Fibroblast of skin of right biceps (primary cell): ENCODE results near the gene CSNK1E.
A peak's percentile ranks its signal among the peaks of the same experiment; 100 is the strongest.

ENCODE experiments used
- DNase-seq: peaks from one replicate; pipeline ENCODE4 v3.0.0-alpha.2; 2013

Gene CSNK1E

DNA sequence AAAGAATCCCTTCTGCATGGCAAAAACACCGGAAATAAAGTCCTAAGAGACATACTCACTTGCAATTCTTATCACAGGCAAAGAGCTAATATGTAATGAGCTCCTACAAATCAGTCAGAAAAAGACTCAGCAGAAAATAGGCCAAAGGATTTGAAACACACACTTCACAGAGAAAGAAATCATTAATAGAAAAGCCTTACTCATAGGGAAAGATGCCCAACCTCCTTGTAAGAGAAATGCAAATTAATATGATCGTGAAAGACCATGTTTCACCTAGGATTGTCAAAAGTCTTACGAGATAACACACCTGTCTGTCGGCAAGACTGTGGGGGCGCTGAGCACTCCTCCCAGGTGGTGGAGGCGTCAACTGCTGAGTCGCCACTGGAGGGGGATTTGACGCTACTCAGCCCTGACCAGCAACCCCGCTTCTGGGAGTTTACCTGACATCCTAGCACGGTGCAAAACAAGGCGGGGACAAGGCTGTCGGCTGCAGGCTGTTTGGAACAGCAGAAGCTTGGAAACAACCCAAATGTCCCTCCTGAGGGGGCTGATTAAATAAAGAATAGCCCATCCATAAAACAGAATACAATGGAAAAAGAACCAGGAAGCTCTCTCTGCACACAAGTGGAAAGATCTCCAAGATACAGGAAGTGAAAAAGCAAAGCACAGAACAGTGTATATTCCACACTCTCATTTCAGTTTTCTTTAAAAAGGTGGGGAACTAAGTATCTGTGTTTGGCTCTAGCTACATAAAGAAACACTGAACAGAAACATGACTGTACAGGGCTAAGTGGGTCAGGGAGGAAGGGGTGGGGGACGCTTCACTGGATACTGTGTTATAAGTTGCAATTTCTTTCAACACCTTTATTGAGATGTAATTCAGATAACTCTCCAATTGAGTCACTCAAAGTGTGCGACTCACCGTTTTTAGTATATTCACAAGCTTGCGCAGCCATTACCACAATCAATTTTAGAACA lies 11.5 kb downstream of the CSNK1E start:
- DNase-seq: peak; percentile 78

DNA sequence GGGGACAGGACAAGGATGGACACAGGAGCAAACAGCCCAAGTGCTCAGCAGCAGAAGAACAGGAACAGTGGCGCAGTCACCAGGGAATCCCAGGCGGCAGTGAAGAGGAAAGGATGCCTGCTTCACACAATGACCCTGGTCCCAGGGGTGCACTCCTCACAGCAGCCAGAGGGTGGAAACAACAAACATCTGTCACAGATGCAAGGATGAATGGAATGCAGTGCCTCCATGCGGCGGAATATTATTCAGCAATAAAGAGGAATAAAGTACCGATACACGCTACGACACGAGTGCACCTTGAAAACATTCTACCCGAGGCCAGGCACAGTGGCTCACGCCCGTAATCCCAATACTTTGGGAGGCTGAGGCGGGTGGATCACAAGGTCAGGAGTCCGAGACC lies 12.7 kb downstream of the CSNK1E start:
- DNase-seq: no peak

DNA sequence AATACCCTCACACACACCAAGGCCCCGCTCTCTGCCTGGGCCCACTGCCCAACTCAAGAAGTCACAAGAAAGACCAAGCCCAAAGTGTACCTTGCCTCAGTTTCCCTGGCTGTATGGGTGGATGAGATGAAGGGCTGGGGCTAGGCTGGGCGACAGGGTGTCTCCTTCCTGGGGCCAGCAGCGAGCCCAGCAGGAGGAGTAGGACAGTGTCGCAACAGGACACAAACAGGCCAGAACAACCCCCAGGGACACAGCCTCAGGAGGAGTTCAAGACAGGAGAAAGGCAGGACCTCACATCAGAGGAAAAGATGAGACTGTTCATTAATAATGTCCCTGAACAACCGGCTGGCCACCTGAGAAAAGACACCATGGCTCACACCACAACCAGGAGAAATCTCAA lies 13.3 kb downstream of the CSNK1E start:
- DNase-seq: no peak

DNA sequence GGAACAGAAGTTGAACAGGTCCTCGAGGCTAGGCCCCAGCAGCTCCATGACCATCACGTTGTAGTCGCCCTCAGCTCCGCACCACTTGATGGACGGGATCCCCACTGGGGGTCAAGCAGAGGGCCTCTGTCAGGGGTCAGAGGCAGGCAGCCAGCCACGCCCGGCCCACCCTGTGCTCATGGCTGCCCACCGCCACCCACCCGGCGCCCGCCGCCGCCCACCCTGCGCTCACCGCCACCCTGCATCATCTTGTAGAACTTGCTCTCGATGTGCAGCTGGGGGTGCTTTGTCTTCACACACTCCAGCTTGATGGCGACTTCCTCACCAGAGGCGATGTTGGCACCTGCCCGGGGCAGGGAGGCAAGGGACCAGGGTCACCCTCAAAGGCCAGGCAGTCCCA lies 14.3 kb downstream of the CSNK1E start:
- DNase-seq: no peak

DNA sequence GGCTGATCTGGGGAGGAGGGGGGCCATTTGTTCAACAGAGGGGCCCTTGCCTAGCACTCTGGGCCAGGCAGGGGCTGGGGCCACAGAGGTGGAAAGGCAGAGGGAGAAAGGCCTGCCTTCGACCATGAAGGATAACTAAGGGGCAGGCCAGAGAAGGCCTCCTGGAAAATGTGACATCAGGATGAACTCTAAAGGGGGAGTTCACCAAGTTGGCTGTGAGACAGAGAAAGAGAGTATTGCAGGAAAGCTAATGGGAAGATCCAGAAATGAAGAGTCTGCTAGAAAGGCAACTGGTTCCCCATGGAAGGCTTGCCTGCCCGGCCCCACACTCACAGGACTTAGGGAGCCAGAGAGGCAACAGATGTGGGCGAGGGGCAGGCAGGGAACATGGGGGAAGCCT lies 16.3 kb downstream of the CSNK1E start:
- DNase-seq: no peak

DNA sequence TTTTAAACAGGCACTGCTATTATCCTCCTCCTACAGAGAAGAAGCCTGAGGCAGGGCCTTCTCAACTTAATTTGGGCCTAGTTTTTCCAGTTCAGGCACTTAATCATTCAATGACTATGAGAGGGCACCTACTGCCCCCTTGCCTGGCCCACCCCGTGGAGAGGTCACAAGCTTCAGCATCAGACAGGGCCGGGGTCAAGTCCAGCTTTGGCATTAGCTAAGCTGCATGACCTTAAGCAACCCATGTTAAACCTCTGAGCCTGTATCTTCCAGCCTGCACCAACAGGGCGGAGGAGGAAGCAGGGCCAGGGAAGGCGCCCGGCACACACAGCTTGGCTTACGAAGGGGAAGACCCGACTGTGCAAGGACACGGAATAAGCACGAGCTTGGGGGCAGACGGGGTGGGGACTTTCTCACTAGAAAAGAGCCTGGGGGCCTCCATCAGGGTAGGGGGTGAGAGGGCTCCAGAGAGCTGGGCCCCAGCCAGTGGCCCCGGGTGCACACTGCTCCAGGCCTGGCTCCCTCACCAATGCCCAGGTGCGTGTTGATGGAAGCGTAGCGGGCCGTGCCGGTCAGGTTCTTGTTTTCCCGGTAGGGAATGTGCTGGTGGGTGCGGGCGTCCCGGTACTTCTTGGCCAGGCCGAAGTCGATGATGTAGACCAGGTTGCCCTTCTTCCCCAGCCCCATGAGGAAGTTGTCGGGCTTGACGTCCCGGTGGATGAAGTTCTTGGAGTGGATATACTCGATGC lies 16.9 kb downstream of the CSNK1E start:
- no peak for DNase-seq

DNA sequence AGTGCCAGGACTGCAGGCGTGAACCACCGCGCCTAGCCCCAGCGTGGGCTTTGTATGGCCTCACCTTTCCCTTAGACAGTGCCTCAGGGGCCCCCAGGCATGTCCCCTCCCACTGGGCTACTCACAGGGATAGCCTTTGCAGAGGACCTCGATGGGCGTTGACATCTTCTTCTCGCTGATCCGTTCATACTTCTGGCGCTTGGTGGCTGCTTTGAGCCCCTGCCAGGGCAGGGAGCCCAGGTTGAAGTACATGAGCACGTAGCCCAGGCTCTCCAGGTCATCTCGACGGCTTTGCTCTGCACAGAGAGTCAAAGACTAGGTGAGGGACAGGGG lies 17.5 kb downstream of the CSNK1E start:
- no peak for DNase-seq

DNA sequence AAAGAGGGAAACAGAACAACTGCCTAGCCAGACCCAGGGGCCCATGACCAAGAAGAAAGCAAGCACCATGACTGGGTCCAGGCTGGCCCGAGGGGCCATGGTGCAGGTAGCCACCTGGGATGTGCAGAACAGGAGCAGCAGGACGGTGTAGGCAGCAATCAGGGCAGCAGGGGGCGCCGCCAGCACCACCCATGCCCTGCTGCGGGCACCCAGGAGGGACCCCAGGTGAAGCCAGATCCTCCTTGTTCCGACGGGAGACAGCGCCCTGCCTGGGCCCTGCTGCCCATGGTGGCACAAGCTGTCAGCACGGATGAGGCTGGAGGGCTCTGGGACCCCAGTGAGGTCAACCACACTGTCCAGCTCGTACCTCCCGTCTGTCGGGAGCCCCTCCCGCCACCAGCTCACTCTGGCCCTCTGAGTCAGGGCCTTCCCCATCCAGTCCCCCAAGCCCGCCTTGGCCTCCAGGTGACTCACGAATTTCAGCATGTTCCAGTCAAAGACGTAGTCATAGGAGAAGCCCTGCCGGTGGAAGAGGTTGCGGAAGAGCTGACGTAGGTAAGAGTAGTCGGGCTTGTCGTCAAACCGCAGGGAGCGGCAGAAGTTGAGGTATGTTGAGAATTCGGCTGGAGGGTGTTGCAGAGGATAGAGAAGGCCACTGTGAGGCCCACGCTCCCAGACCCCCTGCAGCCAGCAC lies 18.8 kb downstream of the CSNK1E start:
- peak; percentile 85 for DNase-seq

DNA sequence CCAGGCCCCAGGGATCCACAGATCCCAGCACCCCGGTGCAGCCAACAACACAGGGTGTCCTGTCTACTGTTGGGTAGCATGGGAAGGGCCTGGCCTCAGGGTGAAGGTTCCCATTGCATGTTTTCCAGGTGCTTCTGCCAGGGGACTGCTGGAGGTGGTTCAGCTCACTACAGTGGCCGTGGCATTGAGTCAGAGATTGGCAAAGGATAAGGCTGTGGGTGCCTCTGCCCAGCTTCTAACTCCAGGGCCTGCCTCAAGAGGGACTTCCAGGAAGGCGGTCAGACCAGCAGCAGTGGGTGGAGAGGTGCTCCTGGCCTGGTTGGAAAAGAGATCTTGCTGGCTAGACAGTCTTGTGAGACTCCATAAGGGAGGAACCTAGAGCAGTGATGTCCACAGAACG lies 20.9 kb downstream of the CSNK1E start:
- no peak for DNase-seq

DNA sequence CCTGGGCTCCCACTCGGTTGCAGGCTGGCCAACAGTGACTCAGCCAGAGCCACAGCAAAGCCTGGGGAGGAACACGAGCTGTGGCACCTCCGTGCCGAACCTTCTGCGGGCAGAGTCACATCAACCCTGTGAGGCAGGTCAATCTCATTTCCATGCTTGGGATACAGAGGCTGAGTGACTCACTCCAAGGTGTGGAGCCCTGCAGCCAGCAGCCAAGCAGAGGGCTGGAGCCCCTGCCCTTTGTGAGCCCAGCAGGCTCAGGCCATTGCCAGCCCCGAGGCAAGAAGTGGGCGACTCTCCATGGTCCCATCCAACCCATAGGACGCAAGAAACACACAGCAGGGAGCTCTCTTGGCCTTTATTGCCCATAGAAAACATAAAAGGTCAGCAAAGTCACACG lies 21.4 kb downstream of the CSNK1E start:
- DNase-seq: no peak

DNA sequence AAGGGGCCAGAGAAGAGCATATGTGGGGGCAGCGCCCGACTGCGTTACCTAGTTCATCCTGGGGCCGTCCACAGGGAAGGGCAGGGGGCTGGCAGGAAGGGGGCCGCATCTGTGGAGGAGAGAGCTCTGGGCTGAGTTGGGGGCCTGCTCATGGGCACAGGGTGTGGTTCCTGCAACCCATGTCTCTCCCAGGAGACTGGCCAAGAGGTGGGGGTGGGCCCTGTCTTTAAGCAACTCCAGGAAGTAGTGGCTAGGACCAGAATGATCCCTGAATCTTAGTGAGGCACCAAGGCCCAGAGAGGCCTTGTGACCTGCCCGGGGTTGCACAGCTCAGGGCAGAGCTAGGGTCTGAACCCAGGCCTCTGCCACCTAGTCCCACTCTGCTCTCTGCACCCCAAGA lies 21.9 kb downstream of the CSNK1E start:
- DNase-seq: no peak

DNA sequence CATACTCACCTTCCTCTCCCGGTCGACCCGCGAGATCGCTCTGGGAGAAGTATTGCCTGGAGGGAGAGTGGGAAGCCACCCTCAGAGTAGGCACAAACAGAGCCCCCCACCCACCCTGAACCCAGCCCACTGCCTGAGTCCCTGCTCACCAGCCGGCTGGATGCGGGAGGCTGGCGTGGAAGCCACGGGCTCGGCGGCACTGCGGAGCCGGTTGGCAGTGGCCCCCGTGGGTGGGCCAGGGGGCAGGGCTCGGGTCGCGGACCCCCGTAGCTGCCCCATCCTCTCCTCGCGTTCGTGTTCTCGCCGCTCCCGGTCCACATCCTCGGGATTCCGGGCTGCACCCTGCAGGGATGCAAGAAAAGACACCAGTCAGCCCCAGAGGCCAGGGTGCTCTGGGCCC lies 23.0 kb downstream of the CSNK1E start:
- DNase-seq: no peak

DNA sequence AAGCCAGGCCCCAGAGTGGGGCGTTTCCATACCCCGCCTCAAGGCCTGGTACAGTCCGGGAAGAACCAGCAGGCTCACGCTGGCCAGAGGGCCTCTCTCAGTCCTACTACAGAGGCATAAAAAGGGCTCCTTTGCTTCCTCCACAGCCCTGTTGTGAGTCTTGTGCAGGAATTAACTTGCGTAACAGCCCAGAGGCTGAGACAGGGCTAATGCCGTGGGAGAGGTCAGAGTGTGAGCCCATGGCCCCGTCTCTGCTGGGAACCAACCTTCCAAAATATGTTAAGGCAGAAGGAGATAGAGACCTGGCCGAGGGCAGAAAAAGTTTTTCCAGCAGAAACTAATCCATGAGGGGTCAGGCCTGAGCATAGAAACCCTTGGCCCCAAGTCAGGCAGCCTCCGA lies 24.5 kb downstream of the CSNK1E start:
- no peak for DNase-seq

DNA sequence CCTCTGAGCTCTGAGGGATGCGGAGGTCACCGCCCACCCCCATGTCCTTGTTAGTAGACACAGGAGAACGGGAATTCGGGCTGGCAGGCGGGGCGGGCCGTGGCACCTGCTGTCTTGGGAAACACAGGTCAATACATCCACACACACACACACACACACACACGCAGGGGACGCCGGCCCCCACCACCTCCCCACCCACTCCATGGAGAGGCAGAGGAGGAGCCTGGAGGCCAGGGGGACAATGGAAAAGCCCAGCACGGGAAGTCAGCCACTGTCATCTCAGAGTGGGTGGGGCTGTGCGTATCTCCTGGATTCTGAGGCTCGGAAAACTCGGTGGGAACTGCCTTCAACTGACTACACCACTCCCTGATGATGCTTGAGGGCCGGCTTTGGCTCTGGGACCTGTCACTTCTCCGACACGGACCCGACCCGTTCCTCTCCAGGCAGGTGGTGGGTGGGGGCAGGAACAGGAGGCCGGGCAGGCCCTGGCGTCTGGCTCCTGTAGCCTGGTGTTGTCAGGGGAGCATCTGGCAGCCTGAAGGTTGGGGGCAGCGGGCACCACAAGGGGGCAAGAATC lies 25.9 kb downstream of the CSNK1E start:
- no peak for DNase-seq

DNA sequence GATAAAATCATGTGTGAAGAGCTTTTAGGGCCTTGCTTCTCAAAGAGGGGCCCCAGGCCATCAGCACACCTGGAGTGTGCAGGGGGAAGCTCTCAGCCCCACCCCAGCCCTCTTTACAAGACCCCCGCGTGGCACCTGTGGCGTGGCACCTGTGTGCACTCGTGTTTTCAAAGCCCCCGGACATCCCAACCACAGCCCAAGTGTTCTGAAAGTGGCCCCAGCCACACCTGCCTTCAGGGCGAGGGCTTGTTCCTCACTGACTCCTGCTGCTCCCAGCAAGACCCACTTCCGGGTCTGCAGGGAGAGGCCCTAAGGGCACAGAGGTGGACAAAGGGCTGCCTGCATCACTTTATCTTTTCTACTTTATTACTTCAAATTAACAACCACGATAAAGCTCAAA lies 26.9 kb downstream of the CSNK1E start:
- DNase-seq: no peak

DNA sequence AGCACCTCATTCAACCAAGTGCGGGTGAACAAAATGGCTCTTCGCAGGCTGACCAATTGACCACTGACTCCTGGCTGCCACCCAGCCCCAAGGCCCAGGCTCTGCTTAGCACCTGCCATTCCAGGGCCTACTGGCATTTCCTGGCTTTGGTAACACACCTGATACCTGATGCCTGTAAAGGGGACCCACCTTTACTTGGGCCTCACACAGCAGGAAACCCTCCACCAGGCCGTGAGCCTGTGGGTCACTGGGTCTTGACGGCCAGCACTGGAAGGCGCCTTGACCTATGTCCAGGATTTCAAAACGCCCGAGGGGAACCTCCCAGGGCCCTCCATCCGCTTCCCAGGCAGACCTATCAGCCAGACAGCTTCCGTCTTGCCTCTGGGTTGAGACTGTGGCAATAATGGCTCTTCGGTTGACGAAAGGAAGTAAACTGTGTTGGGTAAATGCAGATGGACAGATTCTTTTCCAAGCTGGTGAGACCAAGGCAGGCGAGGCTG lies 27.6 kb downstream of the CSNK1E start:
- DNase-seq: no peak

DNA sequence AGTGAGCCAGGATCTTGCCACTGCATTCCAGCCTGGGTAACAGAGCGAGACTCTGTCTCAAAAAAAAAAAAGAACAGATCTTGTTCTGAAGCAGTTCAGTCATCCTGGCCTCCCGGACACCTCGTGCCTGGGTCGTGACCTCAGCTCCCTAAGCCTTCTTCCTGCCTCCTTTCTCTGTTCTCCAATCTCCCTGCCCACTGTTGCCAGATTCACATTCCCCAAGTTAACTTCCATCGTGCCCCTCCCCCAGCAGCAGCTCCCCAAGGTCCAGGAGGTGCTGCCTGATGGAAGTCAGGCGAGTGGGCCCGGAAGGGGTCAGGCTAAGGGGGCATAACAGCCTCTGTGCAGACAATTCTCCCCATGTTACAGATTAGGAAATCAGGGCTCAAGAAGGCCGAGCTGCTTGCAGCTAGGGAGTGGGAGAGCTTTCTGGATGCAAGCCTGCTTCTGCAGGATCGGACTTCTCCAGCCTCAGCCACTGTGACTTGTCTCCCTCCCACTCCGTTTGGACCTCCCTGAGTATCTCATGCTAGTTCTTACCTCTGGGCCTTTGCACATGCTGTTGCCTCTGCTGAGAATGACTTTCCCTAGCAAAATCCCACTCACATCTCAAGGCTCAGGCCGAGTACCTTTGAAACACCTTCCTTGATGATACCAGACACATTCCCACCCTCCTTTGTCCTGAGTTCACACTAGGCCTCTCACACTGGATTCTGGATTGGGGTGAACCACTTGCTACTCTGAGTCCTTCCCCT lies 30.1 kb downstream of the CSNK1E start:
- DNase-seq: no peak

DNA sequence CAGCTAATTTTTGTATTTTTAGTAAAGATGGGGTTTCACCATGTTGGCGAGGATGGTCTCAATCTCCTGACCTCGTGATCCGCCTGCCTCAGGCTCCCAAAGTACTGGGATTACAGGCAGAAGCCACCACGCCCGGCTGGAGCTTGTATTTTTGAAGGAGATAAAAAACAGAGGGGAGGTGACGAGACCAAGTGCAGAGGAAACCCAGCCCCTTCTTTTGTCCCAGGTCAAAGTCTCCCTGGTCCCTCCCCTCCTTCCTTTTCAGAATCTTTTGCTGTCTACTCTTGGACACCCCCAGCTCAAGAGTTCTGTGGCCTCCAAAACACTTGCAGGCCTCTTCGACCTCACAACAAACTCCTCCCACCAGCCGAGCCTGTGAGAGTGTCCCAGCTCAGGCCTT lies 32.2 kb downstream of the CSNK1E start:
- no peak for DNase-seq

DNA sequence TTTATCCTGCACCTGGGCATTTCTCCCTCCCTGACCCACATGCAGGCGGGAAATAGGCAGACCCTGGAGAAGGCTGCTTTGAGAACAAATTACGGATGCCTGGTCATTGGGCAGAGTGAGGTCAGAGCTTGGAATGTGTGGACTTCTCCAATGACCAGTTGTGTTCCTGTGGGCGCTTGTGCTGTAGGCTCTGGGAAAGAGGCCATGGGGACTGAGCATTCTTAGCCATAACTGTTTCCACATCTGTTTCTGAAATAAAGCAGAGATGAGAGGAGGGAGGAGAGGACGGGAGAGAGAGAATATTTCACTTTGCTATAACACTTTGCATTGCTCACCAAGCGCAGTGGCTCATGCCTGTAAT lies 33.2 kb downstream of the CSNK1E start:
- peak; percentile 63 for DNase-seq

DNA sequence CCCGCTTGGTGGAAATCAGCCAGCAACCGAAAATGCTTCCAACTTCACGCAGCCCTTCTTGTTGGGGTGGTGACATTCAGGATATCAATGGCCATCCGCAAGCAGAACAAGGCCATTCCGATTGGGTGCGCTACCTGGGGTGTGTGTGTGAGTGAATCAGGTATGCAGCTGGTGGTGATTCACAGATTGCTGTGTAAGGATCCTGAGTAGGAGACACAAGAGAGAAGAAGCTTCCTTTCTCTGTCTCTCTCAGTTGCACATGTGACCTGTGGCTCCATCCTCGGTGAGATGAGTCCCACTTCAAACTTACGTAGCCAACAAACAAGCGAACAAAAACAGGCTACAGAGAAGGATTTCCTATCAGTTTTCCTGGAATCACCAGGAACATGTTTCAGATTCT lies 34.8 kb downstream of the CSNK1E start:
- no peak for DNase-seq

DNA sequence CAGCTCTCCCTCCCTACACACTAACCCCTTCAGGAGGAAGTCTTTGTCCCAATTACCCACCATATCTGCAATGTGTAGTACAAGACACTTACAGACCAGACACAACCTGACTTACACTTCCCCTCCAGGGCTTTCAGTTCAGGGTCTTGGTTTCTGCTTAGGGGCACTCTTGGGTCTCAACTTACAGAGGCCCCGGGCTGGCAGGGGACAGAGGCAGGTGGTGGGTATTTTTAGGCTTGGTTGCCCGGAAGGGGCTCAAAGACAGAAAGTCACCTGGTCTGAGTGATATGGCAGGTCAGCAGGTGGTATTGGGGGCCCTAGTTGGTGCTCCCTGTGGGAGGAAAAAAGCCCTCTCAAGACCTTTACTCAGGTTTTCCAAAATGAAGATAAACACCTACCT lies 41.1 kb downstream of the CSNK1E start:
- no peak for DNase-seq

DNA sequence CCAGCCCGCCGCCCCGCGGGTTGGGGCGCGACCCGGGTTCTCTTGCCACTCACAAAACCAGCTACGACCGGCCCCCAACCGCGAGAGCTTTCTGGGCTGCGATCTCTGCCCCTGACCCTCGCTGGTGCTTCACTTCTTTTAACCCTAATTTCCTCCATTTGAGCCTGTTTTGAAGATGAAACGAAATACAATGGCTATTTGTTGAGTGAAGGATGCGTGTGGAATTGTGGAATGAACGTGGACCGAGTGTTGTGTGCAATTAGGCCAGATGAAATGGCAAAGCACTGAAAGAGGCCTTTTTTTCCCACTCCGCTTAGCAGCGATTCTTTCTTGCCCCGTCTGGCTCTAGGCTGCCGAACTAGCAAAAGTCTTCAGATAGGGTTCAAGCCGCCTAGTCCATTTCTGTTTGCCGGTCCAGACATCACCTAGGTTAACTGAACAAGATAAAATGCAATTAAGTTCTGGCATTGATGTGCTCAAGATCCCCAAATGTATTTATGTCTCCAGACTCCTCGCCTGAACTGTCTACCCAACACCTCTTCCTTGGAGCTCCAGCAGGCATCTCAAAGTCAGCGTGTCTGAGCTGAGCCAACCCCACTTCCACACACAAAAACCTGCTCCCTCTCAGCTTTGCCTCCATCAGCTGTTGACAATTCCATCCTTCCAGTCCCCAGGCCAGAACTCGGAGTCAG lies 44.0 kb downstream of the CSNK1E start:
- DNase-seq: no peak
